NCI-H2107 (cell line): Measurements from ENCODE around the gene SLC2A11.
"Not testable (repeated sequence)": the region's sequence is repeated elsewhere in the genome, so short reads cannot be mapped to it uniquely, and the experiment has no call there.

Source experiments
- DNase-seq: peaks from one replicate; lab custom pipeline; 2025; lab: John Stamatoyannopoulos, UW

Gene SLC2A11

DNA sequence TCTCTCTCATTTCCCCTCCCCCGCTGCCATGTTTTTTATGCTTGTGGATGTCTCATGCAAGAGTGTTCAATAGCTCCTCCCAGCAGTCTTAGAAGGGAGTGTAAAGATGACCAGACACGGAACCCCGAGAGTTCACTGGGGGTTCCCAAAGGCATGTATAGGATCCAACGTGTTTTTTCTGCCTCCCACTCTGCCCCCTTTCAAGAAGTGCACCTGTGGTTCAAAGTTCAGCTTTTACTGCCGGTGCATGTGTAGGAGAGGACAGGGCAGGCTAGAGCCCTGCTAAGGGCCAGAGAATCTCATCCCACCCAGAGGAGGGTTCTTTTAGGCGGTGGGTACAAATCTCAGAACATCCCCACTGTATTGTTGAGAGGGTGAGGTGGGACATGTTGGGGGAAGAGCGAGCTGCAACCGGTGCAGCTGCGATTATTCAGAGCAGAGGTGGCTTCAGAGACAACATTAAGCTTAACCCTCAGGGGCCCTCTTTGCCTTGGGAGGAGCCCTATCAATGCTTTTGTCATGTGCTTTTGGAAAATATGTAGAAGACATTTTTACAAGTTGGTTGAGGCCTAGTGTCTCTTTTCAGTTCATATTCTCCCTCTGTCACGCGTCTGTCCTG is 51.0 kb downstream of the SLC2A11 start:
- DNase-seq = no peak

DNA sequence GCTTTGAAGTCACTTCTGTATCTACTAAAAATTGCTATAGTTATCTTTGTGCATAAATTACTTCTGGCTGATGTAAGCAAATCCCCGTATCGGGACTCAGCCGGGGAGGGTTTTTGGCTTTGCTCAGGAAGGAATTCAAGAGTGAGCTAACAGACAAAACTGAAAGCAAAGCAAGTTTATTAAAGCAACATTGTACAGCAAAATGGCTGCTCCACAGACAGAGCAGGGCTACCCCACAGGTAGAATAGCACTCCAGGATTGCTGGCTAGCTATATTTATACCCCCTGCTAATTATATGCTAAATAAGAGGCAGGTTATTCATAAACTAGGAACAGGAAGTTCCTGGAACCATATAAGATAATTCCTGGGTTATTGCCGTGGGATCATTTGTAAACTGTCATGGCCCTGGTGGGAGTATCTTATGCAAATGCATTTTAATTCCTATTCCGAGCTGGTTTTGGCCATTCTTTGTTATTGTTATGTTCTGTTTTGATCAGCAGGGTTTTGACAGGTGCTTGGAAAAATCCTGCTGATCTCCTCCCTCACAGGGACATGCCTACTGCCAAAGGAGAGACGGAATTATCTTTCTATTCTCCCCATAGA is 51.7 kb downstream of the SLC2A11 start:
- no peak for DNase-seq

DNA sequence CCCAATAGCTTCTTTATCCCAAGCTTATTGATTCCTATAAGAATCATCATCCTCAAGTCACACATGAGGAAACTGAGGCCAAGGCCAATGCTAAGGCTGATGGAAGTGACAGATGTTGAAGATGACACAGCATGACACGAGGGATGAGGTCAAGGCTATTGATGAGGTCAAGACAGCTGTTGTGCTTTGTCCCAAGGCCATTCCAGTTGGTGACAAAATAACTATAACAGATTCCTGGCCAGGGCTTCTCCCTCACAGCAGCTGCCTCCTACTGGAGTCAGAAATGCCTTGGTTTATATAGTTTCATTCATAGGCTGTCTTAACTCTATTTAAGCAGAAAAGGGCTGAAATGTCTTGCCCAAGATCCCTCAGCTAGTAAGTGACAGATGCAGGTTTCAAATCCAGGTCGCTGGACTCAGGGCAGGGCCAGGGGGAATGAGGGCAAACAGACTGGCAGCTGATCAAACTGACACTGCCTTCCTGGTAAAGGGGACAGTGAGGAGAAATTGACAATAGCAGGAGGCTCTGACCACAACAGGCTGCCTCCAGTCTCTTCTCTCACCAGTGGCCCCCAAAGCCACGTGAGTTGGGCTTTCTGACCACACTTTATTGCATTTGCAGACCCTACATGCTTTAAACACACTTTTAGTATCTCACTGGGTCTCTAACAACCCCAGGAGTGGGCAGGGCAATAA is 53.0 kb downstream of the SLC2A11 start:
- no peak for DNase-seq

DNA sequence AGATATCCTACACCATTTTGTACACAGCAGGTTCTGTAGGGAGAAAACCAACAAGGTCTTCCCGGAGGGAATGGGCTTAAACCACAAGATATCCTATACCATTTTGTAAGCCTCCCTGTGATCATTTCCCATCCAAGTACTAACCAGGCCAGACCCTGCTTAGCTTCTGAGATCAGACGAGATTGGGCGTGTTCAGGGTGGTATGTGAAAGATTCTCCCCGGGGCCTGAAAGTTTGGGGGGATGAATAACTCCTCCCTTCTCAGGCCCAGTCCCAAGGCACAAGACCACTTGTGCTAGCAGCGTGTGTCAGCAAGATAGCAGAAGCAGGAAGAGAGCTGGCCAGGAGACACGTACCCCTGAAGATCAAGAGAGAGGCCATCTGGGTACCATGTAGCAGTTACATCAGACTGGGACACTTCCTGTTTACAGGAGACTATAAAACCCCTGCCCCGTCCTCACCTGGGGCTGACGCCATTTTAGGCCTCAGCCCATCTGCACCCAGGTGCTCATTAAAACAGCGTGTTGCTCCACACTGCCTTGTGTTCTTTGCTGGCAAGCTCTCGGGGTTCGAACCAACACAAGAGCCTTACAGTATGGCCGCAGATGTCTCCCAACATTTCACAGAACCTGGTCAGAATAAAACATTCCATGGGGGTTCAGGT is 53.8 kb downstream of the SLC2A11 start:
- DNase-seq = no peak

DNA sequence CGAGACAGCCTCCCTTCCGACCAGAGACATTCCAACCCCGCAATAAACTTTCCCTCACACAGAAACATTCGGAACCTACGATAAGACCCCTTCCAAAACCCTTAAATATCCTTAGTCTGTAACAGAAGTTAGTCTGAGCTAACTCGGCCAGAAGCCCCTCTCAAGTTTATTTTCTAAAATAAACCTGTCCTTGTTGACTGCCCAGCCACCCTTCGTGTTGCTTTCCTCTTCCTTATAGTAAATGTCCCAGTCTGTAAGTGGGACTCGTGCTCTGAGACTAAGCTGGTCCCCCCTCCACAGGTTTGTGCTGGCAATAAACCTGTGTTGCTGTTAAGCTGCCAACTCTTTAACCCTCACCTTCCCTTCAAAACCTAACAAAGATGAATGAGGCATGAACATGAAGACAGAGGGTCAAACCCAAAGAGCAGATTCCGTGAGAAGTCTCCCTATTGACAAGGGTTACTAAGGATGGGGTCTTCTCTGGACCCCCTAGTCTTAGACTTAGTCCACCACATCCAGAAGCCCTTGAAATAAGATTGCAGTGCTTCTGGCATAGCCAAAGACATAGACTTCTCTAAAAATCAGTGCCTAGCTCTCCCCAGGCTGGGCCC is 54.7 kb downstream of the SLC2A11 start:
- DNase-seq = no peak

DNA sequence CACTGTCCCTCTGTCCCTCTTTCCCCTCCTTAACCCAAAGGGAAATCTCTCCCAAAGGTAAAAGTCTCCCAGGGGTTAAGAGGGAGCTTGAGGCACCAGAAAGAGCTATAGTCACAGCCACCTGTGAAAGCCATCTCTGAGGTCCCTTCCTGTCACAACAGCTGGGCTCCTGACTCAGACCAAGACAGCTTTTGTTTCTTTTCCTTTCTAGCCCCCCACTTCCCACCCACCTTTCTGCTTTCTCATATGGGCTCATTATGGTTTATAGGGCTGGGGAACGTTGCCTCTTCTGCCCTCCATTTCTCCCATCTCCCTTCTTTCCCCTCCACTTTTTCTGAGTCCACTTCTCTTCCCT is 55.6 kb downstream of the SLC2A11 start:
- no peak for DNase-seq

DNA sequence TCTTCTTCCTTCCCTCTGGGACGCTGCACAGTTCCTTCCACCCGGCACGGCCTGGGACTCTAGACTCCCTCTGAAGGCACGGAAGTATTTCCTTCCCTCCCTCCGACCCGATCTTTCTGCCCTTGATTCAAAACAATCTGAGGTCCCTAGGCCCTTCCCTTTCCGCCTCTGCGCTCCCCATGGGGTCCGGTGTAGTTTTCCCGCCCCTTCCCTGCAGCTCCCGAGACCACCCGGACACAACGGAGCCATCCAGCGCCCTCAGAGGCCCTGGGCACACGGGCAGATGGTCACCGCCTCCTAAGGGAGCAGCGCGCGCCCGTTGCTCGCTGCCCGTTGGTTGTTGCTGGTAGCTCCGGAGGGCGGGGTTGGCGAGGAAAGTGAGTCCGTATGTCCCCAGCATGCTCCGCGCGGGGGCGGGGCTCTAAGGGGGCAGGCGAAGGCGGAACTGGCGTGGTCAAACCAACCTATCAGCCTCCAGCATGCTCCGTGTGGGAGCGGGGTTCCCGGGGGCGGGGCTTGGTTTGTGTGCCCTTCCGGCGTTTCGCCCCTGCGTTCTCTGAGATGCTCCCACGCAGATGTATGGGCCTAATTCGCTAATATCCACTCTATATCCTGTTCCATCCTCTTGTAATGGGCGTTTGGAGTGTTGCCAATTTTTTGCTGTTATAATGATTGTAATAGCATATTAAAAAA is 56.1 kb downstream of the SLC2A11 start:
- peak; percentile 81 for DNase-seq

DNA sequence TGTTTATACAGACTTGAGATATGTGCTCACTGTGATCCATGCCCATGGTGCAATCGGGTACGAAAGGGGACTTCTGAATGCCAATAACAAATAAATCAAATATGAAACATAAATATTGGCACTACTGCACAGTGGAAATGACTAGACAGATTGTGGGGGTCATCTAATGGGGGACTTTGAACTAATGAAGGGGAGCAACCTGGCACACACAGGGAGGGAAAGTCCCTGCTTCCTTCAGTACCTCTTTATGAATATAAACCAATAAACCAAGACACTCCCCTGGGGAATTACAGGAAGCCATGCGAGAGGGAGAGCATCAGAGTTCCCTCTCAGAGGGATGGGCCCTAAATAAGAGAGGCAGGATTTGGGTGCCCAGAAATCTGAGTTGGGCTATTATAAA is 57.6 kb downstream of the SLC2A11 start:
- DNase-seq = no peak

DNA sequence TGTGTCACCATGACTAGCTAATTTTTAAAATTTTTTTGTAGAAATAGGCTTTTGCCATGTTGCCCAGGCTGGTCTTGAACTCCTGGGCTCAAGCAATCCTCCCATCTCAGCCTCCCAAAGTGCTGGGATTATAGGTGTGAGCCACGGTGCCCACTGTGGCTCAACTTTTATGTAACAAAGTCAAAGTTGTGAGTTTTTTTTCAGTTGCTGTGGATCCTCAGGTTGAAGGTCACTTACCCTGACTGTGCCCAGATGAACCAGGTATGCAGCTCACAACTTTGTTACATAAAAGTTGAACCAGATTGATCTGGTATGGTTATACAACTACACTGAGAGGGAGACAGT is 62.6 kb downstream of the SLC2A11 start:
- not testable (repeated sequence) for DNase-seq

DNA sequence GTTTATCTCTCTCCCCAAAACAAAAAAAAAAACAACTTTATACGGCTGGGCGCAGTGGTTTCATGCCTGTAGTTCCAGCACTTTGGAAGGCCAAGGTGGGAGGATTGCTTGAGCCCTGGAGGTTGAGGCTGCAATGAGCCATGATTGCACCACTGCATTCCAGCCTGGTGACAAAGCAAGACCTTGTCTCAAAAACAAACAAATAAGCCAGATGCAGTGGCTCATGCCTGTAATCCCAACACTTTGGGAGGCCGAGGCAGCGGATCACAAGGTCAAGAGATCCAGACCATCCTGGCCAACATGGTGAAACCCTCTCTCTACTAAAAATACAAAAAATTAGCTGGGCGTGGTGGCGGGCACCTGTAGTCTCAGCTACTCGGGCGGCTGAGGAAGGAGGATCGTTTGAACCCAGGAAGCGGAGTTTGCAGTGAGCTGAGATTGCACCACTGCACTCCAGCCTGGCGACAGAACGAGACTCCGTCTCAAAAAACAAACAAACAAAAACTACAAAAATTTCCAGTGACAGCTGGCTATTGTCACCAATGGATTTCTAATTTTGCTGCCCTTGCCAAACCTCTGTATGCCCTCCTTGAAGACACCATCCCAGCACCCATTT is 64.0 kb downstream of the SLC2A11 start:
- not testable (repeated sequence) for DNase-seq

DNA sequence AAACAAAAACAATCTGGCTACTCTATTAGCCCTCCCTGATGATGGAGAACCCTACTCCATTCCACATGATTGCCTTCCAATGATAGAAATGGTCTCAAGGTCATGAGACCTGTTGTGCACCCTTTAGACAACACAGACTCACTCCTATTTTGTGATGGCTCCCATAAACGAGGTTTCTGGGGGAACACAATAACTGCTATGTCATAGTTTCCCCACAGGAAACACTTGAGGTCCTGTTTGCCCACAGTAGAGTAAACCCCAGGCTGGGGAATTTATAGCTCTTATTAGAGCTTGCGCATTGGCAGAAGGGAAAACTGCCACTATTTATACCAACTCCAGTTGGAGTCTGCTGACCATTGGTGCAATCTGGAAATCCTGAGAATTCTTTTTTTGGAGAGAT is 65.2 kb downstream of the SLC2A11 start:
- no peak for DNase-seq

DNA sequence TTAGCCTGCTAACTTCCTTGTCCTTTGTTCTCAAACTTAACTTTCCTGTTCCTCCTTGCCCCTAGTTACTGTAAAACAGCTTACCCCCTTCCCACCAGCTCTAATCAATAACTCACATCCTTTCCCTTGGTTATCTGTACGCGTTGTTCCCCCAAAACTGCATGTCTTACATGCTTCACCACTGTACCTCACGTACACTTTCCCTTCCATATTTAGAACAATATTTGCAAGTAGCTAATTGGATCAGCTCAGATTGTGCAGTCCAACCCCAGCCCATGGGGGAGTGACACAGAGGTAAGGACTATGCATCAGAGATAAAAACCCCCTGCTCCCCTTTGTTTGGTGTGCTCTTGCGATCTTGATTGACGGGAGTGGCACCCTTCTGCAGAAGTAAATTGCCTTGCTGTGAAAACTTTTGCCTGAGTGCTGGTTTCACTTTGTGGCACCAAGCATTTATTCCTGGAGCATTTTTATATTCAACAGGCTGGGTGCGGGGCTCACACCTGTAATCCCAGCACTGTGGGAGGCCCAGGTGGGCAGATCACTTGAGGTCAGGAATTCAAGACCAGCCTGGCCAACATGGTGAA is 67.4 kb downstream of the SLC2A11 start:
- no peak for DNase-seq

DNA sequence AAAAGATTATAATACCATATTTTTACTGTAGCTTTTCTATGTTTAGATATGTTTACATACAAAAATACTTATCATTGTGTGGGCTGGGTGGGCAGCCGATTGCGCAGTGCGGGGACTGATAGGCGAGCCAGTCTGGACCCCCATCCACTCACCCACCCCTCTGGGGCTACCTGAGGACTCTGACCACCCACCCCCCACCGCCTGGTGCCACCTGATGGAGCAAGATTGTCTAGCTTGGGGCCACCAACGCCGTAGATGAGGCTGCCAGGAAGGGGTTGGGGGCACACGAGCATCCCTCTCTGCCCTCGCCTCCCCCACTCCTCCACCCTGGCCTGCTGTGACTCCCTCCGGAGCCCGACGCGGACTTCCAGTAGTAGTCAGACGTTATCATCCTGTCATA is 68.9 kb downstream of the SLC2A11 start:
- DNase-seq = no peak
